ENCODE measurements around the gene ACADS.

The ACADS gene

GRCh38 chr12:120725659-120726509, at the start of gene ACADS:
Gene ACADS (plus strand): TSS chr12:120725826. CDS start chr12:120725886, 60 bp downstream.
- no peak for TF ChIP-seq CTCF (IDR thresholded peaks at IDR 0.05)

GRCh38 chr12:120677765-120678473, 47.7 kb upstream of the ACADS start:
- TF ChIP-seq CTCF (IDR thresholded peaks at IDR 0.05) = no peak

GRCh38 chr12:120678572-120678971, 47.1 kb upstream of the ACADS start:
- TF ChIP-seq CTCF (IDR thresholded peaks at IDR 0.05) = no peak

- no peak for TF ChIP-seq CTCF (IDR thresholded peaks at IDR 0.05)
Measured at GRCh38 chr12:120680165-120680738, 45.4 kb upstream of the ACADS start.

- no peak for TF ChIP-seq CTCF (IDR thresholded peaks at IDR 0.05)
Measured at GRCh38 chr12:120684523-120684932, 41.1 kb upstream of the ACADS start.

- no peak for TF ChIP-seq CTCF (IDR thresholded peaks at IDR 0.05)
Measured at GRCh38 chr12:120685522-120685921, 40.1 kb upstream of the ACADS start.

GRCh38 chr12:120686151-120686689, 39.4 kb upstream of the ACADS start:
- TF ChIP-seq CTCF (IDR thresholded peaks at IDR 0.05) = no peak
